GM21528 (cell line): ENCODE measurements around the gene LARP4B.

Experiments
- ATAC-seq: cut with Tn5 transposase; IDR thresholded peaks from one replicate; pipeline ENCODE4 v1.9.1; 2021; ENCODE audit warnings: mild to moderate bottlenecking, moderate library complexity; ENCODE audit not compliant: unreplicated experiment, low FRiP score

LARP4B gene

DNA sequence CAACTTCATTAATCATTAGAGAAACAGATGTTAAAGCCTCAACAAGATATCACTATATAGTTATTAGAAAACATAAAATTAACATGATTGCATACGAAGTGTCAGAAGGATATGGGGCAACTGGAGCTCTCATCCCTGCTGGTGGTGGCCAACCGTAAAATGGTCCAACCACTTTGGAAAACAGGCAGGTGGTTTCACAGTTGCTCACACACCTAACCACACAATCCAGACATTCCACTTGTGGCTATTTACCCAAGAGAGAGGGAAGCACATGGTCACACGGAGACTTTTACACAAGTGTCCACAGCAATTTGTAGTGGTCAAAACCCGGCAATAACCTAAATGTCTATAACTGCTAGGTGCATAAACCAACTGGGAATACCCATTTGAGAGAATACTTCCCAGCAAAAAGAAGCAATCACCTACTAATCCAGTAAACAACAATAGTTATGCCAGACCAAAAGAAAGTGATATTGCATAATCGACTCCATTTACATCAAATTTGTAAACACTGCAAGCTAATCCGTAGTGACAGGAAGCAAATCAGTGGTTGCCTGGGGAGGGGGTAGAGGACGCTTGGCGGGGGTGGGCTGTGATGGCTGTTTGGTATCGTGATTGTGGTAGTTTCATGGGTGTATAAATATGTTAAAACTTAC is 91.8 kb downstream of the LARP4B start:
- no peak for ATAC-seq

GRCh38 chr10:836782-837181 is 94.7 kb downstream of the LARP4B start:
- no peak for ATAC-seq

GRCh38 chr10:834493-834892 is 97.0 kb downstream of the LARP4B start:
- ATAC-seq, result no peak

DNA sequence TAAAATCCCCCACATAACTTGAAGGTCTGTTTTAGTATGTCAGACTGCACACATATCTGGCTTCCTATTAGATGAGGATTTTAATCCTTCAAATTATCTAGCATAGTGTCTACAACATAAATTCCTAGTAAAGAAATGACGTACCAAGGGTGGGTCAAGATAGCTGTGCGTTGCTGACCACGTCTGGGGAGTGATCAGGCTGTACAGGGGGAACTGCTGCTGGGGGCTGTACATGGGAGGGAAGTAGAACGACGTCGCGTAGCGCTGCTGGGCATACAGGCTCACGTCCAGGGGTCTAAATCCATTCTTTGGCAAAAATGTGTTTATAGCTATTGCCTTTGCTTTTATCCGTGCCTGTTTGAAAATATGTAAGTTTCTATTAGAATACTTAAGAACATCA is 102.3 kb downstream of the LARP4B start:
- ATAC-seq, result no peak

DNA sequence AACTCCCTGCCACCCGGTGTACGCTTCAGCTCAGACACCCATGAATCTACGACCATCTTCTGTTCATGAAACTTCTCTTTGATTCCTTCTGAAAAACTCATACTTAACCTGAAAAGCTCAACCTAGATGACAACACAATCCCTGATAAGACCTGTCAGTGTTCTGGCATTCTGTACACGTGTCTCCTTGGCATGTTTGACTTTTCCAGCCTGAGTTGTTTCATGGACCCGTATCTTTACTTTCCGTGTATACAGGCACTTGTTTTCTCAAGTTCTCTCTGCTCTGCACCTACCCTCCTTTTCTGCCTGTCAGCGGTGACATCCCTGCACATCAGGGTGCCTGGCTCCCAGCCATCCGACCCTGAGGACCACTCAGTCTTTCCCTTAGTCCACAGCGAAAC is 103.3 kb downstream of the LARP4B start:
- no peak for ATAC-seq

DNA sequence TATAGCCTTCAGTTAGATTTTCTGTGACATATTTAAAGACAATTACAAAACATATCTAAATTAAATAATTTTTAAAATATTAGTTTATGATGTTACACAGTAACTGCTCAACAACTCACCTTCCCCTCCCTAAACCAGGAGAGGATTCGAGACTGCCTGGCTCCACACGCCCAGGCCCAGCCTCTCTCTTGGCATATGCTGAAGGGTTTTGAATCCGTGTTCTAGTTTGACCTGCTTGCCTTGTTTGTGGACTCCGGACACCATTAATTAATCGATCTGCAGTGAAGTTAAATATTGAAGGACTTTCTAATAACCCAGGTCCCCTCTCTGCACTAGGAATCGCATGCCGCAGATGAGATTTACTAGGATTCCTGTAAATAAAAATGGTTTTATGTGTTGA is 106.6 kb downstream of the LARP4B start:
- no peak for ATAC-seq

DNA sequence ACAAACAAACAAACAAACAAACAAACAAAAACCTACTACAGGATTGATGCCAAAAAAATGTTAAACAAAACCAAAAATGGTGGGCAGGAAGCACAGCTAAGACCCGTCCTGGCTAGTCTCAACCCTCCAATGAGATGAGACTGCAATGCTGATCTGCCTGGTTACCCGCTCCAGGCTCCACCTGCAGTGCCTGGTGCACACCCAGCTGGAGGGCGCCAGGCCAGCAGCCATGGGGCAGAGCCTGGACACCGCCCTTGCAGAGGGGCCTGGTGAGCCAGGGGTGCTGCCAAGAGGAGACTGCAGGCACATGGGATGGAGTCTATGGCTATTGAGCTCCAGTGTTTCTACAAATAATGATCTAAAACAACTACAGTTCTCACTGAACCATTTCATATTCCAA is 107.0 kb downstream of the LARP4B start:
- ATAC-seq, result no peak

DNA sequence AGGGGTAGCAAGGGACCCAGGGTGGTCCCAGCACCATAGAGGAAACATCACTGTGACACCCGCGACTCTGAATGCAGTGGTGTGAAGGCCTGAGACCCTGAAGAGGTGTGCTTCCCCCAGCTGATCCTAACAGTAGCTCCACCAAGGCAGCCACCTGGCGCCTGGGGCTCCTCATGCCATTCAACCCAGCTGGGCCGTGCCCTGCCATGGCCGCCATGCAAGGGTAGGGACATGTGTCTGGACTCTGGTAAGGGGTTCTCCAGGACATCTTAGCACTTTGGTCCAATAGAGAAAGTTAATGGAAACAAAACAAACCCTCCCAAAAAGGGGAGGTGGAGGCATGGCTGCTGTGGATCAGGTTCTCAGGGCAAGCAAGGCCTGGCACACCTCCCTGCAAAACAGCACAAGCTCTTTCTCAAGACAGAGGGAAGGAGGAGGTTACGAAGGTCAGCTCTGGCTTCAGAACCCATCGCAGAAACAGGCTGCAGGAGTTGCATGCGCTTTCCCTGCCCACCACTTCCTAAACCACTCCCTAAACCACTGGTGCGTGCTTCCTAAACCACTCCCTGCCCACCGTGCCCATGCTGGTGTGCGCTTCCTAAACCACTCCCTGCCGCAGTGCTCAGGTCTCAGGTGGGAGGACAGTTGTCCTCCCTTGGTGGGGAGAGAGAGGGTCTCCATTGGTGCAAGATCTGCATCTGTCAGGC is 108.7 kb downstream of the LARP4B start:
- ATAC-seq, result no peak

DNA sequence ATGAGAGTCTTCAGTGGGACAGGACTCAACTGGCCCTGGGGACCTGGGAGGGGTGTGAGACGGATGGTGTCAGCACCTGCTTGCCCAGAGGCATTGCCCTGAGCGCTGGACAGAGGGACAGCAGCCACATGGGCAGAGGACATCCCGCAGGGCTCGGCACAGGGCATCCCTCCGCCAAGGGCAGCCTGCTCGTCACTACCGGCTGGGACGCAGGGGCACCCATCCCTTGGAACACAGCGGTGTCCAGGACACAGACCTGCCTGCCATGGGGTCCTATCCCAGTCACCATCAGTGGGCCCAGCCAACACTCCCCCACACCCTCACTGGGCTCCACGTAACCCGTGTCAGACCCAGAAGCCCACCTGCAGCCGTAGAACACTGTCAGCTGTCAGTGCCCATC is 109.3 kb downstream of the LARP4B start:
- ATAC-seq, result no peak

- ATAC-seq, result no peak
Observed at GRCh38 chr10:821322-821721, 110.2 kb downstream of the LARP4B start.

DNA sequence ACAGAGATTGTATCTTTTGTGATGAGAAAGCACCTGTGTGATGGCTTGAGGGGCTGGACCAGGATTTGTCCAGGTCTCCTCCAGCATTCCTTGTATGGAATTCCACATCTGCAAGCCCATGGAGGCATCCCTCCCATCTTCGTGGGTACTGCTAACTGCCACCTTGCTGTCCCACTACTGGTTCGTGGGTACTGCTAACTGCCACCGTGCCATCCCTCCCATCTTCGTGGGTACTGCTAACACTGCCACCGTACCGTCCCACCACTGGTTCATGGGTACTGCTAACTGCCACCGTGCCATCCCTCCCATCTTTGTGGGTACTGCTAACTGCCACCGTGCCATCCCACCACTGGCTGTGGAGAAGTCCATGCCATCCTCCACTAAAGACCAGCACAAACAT is 111.7 kb downstream of the LARP4B start:
- ATAC-seq, result no peak

DNA sequence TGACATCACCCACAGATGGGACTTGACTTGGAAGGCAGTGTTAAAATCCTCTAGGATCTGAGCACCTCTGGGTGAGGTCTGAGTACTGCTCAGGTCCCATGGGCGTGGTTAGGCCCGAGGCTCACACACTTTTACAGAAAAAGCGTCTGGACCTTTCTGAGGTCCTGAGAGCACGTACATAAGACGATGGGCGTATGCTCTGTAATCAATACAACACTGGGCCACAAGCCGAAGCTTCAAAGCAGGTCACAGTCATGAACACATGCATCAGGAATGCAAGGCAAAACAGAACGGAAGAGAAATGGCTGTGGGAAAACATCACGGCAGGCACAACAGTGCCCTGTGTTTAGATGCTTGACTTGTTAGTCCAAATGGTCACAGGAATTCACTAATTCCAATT is 112.2 kb downstream of the LARP4B start:
- no peak for ATAC-seq

- ATAC-seq, result no peak
Observed at GRCh38 chr10:818526-819220, 112.8 kb downstream of the LARP4B start.

- ATAC-seq, result no peak
Observed at GRCh38 chr10:818010-818409, 113.5 kb downstream of the LARP4B start.

DNA sequence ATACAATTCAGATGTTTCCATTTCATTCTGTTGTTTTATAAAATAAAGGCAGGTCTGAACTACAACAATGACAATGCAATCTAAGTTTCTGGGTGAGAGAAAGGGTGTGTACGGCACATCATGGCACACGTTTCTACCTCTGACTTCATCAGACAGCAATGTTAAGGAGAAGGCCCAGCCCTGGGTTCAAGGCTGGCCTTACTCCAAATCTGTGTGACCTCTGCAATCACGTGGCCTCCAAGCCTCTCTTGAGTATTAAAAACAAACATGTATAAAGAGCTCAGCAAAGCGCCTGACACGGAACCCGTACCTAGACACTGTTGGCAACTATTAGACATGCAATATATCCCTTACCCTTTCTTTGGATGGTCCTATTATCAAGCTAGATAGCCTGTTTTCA is 114.1 kb downstream of the LARP4B start:
- no peak for ATAC-seq

DNA sequence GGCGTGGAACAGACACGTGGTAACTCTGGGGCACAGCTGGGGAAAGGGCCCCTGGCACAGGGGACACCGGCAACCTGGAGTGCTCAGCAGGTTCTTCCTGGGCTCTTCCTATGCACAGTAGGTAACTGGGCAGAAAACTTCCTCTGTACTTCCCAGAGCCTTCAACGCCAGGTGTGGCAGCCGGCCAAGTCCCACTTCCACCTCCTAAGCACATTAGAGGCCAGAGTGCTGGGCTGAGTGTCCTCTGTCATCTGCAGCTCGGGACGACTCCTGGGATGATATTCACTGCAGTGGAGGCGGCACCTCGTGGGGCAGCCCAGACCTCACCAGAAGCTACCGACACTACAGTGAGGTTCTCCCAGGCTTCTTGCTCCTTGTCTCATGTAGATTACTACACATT is 114.5 kb downstream of the LARP4B start:
- ATAC-seq, result no peak

DNA sequence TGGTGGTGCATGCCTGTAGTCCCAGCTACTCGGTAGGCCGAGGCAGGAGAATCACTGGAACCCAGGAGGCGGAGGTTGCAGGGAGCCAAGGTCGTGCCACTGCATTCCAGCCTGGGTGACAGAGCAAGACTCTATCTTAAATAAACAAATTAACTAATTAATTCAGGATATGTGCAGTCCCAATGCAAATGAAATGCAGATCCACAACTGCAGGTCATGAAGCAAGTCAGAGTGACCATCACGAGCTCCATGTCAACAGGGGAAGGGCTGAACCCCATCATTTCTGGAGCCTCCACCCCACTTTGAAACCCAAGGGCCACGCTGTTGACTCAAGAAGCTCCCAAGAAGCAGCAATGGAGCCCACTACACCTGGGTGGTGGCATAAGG is 115.4 kb downstream of the LARP4B start:
- no peak for ATAC-seq

- ATAC-seq, result no peak
Observed at GRCh38 chr10:815338-816090, 116.0 kb downstream of the LARP4B start.

GRCh38 chr10:814536-815302 is 116.8 kb downstream of the LARP4B start:
- ATAC-seq, result no peak

DNA sequence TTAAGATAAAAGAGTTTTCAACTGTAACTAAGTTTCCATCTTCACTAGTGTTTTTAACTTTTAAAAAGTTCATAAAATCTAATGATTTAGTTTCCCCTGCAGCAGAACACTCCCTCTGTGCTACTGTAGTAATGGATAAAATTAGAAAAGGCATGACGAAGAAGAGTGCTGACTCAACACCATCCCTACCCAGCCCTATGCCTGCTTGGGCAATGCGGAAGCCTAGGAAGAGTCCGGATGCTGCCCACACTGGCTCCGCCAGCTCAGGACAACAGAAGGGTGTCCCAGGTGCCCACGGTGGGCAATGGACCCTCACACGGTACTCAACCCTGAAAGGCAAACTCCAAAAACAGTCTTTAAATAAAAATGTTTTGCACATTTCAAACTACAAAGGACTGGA is 118.2 kb downstream of the LARP4B start:
- ATAC-seq, result no peak
